Posterior cingulate gyrus (tissue), 11 donors: ENCODE measurements around the gene IL12RB2.
A peak's percentile ranks its signal among the peaks of the same experiment; 100 is the strongest.

ENCODE experiments used
- DNase-seq, 10 donors: peaks; one replicate each; pipeline versions ENCODE4 v3.0.0 to v3.0.0-alpha.2; 2020 to 2021; ENCODE audit warnings: mixed read lengths in 3 of 10
- intact Hi-C: fragments of 100-400 bp; cut with DNase I; formaldehyde crosslinking; loops from one replicate; pipeline ENCODE4 v1.15.1; 2023

IL12RB2 gene

GRCh38 chr1:67307251-67308060 is at the start of gene IL12RB2:
TSS of gene IL12RB2 (plus strand) at chr1:67307873. CDS start at chr1:67320369, 12,496 bp downstream.
- intact Hi-C loops: no loop called here
- DNase-seq: peak in 3 of 10 donors; percentile 68 to 79 (median 70)

- no peak for DNase-seq
- intact Hi-C loops: no loop called here
Measured at GRCh38 chr1:67261680-67262079, 46.0 kb upstream of the IL12RB2 start.

- intact Hi-C loops: no loop called here
- no peak for DNase-seq
Measured at GRCh38 chr1:67262735-67263134, 44.9 kb upstream of the IL12RB2 start.

- intact Hi-C loops: no loop called here
Measured at GRCh38 chr1:67264152-67264551, 43.5 kb upstream of the IL12RB2 start.

GRCh38 chr1:67264899-67265298 is 42.8 kb upstream of the IL12RB2 start:
- intact Hi-C loops: no loop called here
- no peak for DNase-seq

More at GRCh38 chr1:67264152-67264551, 43.5 kb upstream of the IL12RB2 start:
- no peak for DNase-seq

- no peak for DNase-seq
- intact Hi-C loops: no loop called here
Measured at GRCh38 chr1:67269061-67269460, 38.6 kb upstream of the IL12RB2 start.

- DNase-seq: no peak
- intact Hi-C loops: no loop called here
Measured at GRCh38 chr1:67270541-67270940, 37.1 kb upstream of the IL12RB2 start.

GRCh38 chr1:67273591-67273990 is 34.1 kb upstream of the IL12RB2 start:
- intact Hi-C loops: no loop called here
- no peak for DNase-seq

- intact Hi-C loops: no loop called here
Measured at GRCh38 chr1:67274623-67275325, 32.9 kb upstream of the IL12RB2 start.

GRCh38 chr1:67280696-67281095 is 27.0 kb upstream of the IL12RB2 start:
- intact Hi-C loops: no loop called here

More at GRCh38 chr1:67274623-67275325, 32.9 kb upstream of the IL12RB2 start:
- no peak for DNase-seq

GRCh38 chr1:67281244-67281643 is 26.4 kb upstream of the IL12RB2 start:
- intact Hi-C loops: no loop called here
- DNase-seq: no peak

More at GRCh38 chr1:67280696-67281095, 27.0 kb upstream of the IL12RB2 start:
- DNase-seq: no peak

- intact Hi-C loops: no loop called here
- no peak for DNase-seq
Measured at GRCh38 chr1:67285780-67286488, 21.7 kb upstream of the IL12RB2 start.

- intact Hi-C loops: no loop called here
- no peak for DNase-seq
Measured at GRCh38 chr1:67290236-67290635, 17.4 kb upstream of the IL12RB2 start.

- intact Hi-C loops: no loop called here
Measured at GRCh38 chr1:67294836-67295617, 12.6 kb upstream of the IL12RB2 start.

GRCh38 chr1:67298762-67299161 is 8.9 kb upstream of the IL12RB2 start:
- intact Hi-C loops: no loop called here
- DNase-seq: no peak

More at GRCh38 chr1:67294836-67295617, 12.6 kb upstream of the IL12RB2 start:
- DNase-seq: no peak

GRCh38 chr1:67299296-67299695 is 8.4 kb upstream of the IL12RB2 start:
- DNase-seq: no peak
- intact Hi-C loops: no loop called here

GRCh38 chr1:67300561-67300960 is 7.1 kb upstream of the IL12RB2 start:
- intact Hi-C loops: no loop called here
- DNase-seq: no peak

- intact Hi-C loops: no loop called here
- no peak for DNase-seq
Measured at GRCh38 chr1:67304023-67304422, 3.6 kb upstream of the IL12RB2 start.

GRCh38 chr1:67306547-67306946 is 1.1 kb upstream of the IL12RB2 start:
- intact Hi-C loops: no loop called here
- DNase-seq: no peak

GRCh38 chr1:67308136-67308535 is 463 bp downstream of the IL12RB2 start:
- peak in 1 of 10 donors; percentile 71 for DNase-seq
- intact Hi-C loops: no loop called here
